ENCODE measurements around the gene PMM2.

Gene PMM2

DNA sequence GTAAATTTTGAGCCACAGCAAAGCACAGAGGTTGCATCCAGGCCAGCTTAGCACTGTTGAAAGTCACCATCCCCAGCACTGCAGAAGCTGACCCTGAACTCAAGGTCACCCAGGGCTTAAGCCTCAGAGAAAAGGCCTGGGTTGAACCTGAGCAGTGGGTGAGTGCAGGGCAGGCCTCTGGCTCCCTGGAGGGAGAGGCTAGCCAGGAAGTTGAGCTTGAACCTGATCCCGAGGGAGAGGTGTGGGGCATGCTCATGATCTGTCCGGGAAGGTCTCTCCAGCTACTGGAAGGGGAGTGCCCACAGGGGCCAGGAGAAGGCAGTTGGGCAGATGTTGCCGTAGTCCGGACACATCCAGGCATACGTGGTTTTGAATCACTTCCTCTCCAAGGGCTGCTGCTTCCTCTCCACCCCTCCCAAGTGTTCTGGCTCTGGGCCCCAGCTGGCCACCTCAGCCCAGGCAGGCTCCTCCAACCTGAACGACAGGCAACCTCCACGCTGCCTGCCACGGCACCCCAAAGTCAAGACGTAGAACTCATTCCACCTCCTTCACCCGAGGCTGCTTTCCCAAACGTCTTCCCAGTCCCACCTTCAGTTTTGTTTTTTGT lies 52.7 kb downstream of the PMM2 start:
- no peaks in the 10 kb centered on the region for H3K9me3 ChIP-seq (ENCODE audit: insufficient read depth, low read depth, low read length)
- H3K4me3 ChIP-seq (ENCODE audit: low read depth, low read length): no peak overlapping the region
- H3K79me1 ChIP-seq (ENCODE audit: low read length): no peaks in the 10 kb centered on the region
- H4K8ac ChIP-seq (ENCODE audit: low read depth, low read length): no peak overlapping the region
- peaks cover 2% of the 10 kb centered on the region for H3K79me2 ChIP-seq (ENCODE audit: control insufficient read depth, insufficient read depth, low read length, poor library complexity)
- no peaks in the 10 kb centered on the region for H3K27me3 ChIP-seq (ENCODE audit: insufficient read depth, low read length)
- no peak for DNase-seq
- H2BK5ac ChIP-seq (ENCODE audit: low read depth, low read length, poor library complexity): no peak overlapping the region
- H4K91ac ChIP-seq (ENCODE audit: low read depth, low read length): no peak overlapping the region
- no peak overlapping the region for H3K4me2 ChIP-seq (ENCODE audit: low read length)
- H4K12ac ChIP-seq (ENCODE audit: low read depth, low read length): no peak overlapping the region
- no peak overlapping the region for H3K18ac ChIP-seq (ENCODE audit: low read length)
- H3K27ac ChIP-seq (ENCODE audit: low read depth, low read length): no peak overlapping the region
- no peak overlapping the region for H3K14ac ChIP-seq (ENCODE audit: low read length)
- no peak overlapping the region for H2AFZ ChIP-seq (ENCODE audit: insufficient read depth, low read length, poor library complexity)
- no CpG with 5 or more reads among the region's 11 CpGs for WGBS (ENCODE audit: extremely low coverage, insufficient coverage, insufficient read length)
- H3K36me3 ChIP-seq (ENCODE audit: control insufficient read depth in 1 of 2, insufficient read depth in 2 of 2, low read length in 2 of 2): peaks cover 66 to 76% of the 10 kb centered on the region in 2 experiments
- H3K9ac ChIP-seq (ENCODE audit: low read length): no peak overlapping the region
- H2AK5ac ChIP-seq (ENCODE audit: low read length): no peak overlapping the region
- H2BK120ac ChIP-seq (ENCODE audit: insufficient read depth, low read length, poor library complexity): no peak overlapping the region
- no peaks in the 10 kb centered on the region for H3K4me1 ChIP-seq (ENCODE audit: control insufficient read depth in 1 of 2, insufficient read depth in 2 of 2, low read length in 2 of 2)
- no peak overlapping the region for H3K23ac ChIP-seq (ENCODE audit: low read length)
- H2BK12ac ChIP-seq (ENCODE audit: low read length): no peak overlapping the region
- H3K4ac ChIP-seq (ENCODE audit: low read depth, low read length): no peak overlapping the region

DNA sequence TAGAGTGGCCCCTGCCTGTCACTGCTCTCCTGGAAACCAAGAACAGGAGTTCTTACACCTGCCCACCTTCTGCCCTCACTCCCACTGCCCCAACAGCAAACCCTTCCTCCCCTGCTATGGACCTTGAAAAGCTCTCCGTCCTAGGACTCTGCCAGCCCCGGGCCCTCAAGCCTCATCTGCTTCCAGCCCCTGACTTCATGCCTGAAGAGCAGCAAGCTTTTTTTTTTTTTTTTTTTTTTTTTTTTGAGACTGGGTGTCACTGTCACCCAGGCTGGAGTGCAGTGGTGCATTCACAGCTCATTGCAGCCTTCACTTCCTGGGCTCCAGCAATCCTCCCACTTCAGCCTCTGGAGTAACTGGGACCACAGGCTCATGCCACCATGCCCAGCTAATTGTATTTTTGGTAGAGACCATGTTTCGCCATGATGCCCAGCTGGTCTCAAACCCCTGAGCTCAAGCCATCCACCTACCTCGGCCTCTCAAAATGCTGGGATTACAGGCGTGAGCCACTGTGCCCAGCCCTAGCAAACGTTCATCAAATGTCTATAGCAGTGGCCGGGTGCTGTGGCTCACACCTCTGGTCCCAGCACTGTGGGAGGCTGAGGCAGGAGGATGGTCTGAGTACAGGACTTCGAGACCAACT lies 54.2 kb downstream of the PMM2 start:
- no peak overlapping the region for H3K23ac ChIP-seq (ENCODE audit: low read length)
- no peak overlapping the region for H2BK12ac ChIP-seq (ENCODE audit: low read length)
- H4K8ac ChIP-seq (ENCODE audit: low read depth, low read length): no peak overlapping the region
- no peak overlapping the region for H3K4ac ChIP-seq (ENCODE audit: low read depth, low read length)
- H3K4me1 ChIP-seq (ENCODE audit: control insufficient read depth in 1 of 2, insufficient read depth in 2 of 2, low read length in 2 of 2): no peaks in the 10 kb centered on the region
- WGBS (ENCODE audit: extremely low coverage, insufficient coverage, insufficient read length): no CpG with 5 or more reads among the region's 8 CpGs
- no peak overlapping the region for H2BK5ac ChIP-seq (ENCODE audit: low read depth, low read length, poor library complexity)
- H3K27ac ChIP-seq (ENCODE audit: low read depth, low read length): no peak overlapping the region
- H4K91ac ChIP-seq (ENCODE audit: low read depth, low read length): no peak overlapping the region
- H2AK5ac ChIP-seq (ENCODE audit: low read length): no peak overlapping the region
- H3K18ac ChIP-seq (ENCODE audit: low read length): no peak overlapping the region
- peaks cover 74 to 85% of the 10 kb centered on the region in 2 experiments for H3K36me3 ChIP-seq (ENCODE audit: control insufficient read depth in 1 of 2, insufficient read depth in 2 of 2, low read length in 2 of 2)
- no peak overlapping the region for H3K9ac ChIP-seq (ENCODE audit: low read length)
- DNase-seq: no peak
- H3K79me1 ChIP-seq (ENCODE audit: low read length): no peaks in the 10 kb centered on the region
- peaks cover 2% of the 10 kb centered on the region for H3K79me2 ChIP-seq (ENCODE audit: control insufficient read depth, insufficient read depth, low read length, poor library complexity)
- no peak overlapping the region for H2BK120ac ChIP-seq (ENCODE audit: insufficient read depth, low read length, poor library complexity)
- H3K27me3 ChIP-seq (ENCODE audit: insufficient read depth, low read length): no peaks in the 10 kb centered on the region
- no peaks in the 10 kb centered on the region for H3K9me3 ChIP-seq (ENCODE audit: insufficient read depth, low read depth, low read length)
- H2AFZ ChIP-seq (ENCODE audit: insufficient read depth, low read length, poor library complexity): no peak overlapping the region
- H4K12ac ChIP-seq (ENCODE audit: low read depth, low read length): no peak overlapping the region
- H3K14ac ChIP-seq (ENCODE audit: low read length): no peak overlapping the region
- no peak overlapping the region for H3K4me2 ChIP-seq (ENCODE audit: low read length)
- H3K4me3 ChIP-seq (ENCODE audit: low read depth, low read length): no peak overlapping the region

DNA sequence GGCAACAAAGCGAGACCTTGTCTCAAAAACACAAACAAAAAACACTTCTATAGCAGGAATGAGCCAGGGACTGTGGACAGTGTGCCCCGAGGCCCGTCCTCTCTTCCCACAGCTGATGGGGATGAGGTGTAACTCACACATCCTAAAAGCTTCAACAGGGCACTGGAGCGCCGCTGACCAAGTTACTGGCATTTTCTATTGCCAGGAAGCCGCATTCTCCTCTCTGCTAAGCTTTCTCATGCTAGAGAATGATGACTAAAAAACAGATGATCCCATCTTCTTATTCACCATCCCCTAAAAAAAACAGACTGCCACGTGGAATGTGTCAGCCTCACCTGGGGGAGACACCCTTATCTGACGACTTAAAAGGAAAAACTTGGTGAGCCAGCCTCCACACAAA lies 54.9 kb downstream of the PMM2 start:
- Histone ChIP-seq H3K14ac (ENCODE audit: low read length) (no peak overlapping the region), H2BK120ac (ENCODE audit: insufficient read depth, low read length, poor library complexity) (no peak overlapping the region), H3K79me1 (ENCODE audit: low read length) (no peaks in the 10 kb centered on the region), H2BK12ac (ENCODE audit: low read length) (no peak overlapping the region), H3K36me3 (ENCODE audit: control insufficient read depth in 1 of 2, insufficient read depth in 2 of 2, low read length in 2 of 2) (peaks cover 75 to 86% of the 10 kb centered on the region in 2 experiments), H2BK5ac (ENCODE audit: low read depth, low read length, poor library complexity) (no peak overlapping the region), H2AK5ac (ENCODE audit: low read length) (no peak overlapping the region), H3K9me3 (ENCODE audit: insufficient read depth, low read depth, low read length) (no peaks in the 10 kb centered on the region), H2AFZ (ENCODE audit: insufficient read depth, low read length, poor library complexity) (no peak overlapping the region), H3K18ac (ENCODE audit: low read length) (no peak overlapping the region), H3K79me2 (ENCODE audit: control insufficient read depth, insufficient read depth, low read length, poor library complexity) (peaks cover 2% of the 10 kb centered on the region), H3K27ac (ENCODE audit: low read depth, low read length) (no peak overlapping the region), H3K4me2 (ENCODE audit: low read length) (no peak overlapping the region), H3K4me3 (ENCODE audit: low read depth, low read length) (no peak overlapping the region), H3K27me3 (ENCODE audit: insufficient read depth, low read length) (no peaks in the 10 kb centered on the region), H3K4me1 (ENCODE audit: control insufficient read depth in 1 of 2, insufficient read depth in 2 of 2, low read length in 2 of 2) (no peaks in the 10 kb centered on the region), H3K9ac (ENCODE audit: low read length) (no peak overlapping the region), H4K12ac (ENCODE audit: low read depth, low read length) (no peak overlapping the region), H3K23ac (ENCODE audit: low read length) (no peak overlapping the region), H4K8ac (ENCODE audit: low read depth, low read length) (no peak overlapping the region), H3K4ac (ENCODE audit: low read depth, low read length) (no peak overlapping the region), H4K91ac (ENCODE audit: low read depth, low read length) (no peak overlapping the region)
- WGBS (ENCODE audit: extremely low coverage, insufficient coverage, insufficient read length): no CpG with 5 or more reads among the region's 8 CpGs
- DNase-seq: no peak

DNA sequence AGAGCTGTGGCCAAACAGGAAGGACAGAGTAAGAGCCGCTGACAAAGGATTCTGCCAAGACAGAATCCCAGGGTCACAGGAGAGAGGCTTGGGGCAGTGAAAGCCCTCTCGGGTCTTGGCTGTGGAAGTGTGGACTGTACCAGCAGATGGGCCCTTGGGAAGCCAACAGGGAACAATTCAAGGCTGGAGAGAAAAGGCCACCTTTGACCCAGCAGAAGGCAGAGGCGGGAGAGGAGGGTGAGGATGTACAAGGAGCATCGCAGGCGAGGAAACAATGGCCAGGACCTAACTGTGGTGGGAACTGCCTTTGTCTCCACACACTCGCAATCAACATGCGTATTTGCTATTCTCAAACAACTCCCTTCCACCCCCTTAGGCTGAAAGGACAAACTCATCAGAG lies 55.5 kb downstream of the PMM2 start:
- no peak overlapping the region for H4K12ac ChIP-seq (ENCODE audit: low read depth, low read length)
- H3K18ac ChIP-seq (ENCODE audit: low read length): no peak overlapping the region
- H3K23ac ChIP-seq (ENCODE audit: low read length): no peak overlapping the region
- no peak for DNase-seq
- WGBS (ENCODE audit: extremely low coverage, insufficient coverage, insufficient read length): no CpG with 5 or more reads among the region's 7 CpGs
- H3K79me2 ChIP-seq (ENCODE audit: control insufficient read depth, insufficient read depth, low read length, poor library complexity): peaks cover 2% of the 10 kb centered on the region
- H2BK12ac ChIP-seq (ENCODE audit: low read length): peak overlapping the region; percentile 7
- H3K27ac ChIP-seq (ENCODE audit: low read depth, low read length): no peak overlapping the region
- H3K4ac ChIP-seq (ENCODE audit: low read depth, low read length): no peak overlapping the region
- no peak overlapping the region for H3K4me3 ChIP-seq (ENCODE audit: low read depth, low read length)
- H4K8ac ChIP-seq (ENCODE audit: low read depth, low read length): peak overlapping the region; percentile 8
- peak overlapping the region; percentile 37 for H3K9ac ChIP-seq (ENCODE audit: low read length)
- no peaks in the 10 kb centered on the region for H3K9me3 ChIP-seq (ENCODE audit: insufficient read depth, low read depth, low read length)
- no peak overlapping the region for H2AK5ac ChIP-seq (ENCODE audit: low read length)
- H2AFZ ChIP-seq (ENCODE audit: insufficient read depth, low read length, poor library complexity): no peak overlapping the region
- H3K27me3 ChIP-seq (ENCODE audit: insufficient read depth, low read length): no peaks in the 10 kb centered on the region
- no peak overlapping the region for H2BK5ac ChIP-seq (ENCODE audit: low read depth, low read length, poor library complexity)
- no peak overlapping the region for H3K14ac ChIP-seq (ENCODE audit: low read length)
- no peak overlapping the region for H4K91ac ChIP-seq (ENCODE audit: low read depth, low read length)
- no peaks in the 10 kb centered on the region for H3K4me1 ChIP-seq (ENCODE audit: control insufficient read depth in 1 of 2, insufficient read depth in 2 of 2, low read length in 2 of 2)
- no peak overlapping the region for H3K4me2 ChIP-seq (ENCODE audit: low read length)
- H3K79me1 ChIP-seq (ENCODE audit: low read length): no peaks in the 10 kb centered on the region
- peaks cover 74 to 84% of the 10 kb centered on the region in 2 experiments for H3K36me3 ChIP-seq (ENCODE audit: control insufficient read depth in 1 of 2, insufficient read depth in 2 of 2, low read length in 2 of 2)
- H2BK120ac ChIP-seq (ENCODE audit: insufficient read depth, low read length, poor library complexity): no peak overlapping the region
